Natural killer cell (primary cell): ENCODE results near the gene ZSWIM4. TPM values are rescaled to one million over a fixed set of nuclear protein-coding genes. Genes with fewer than 3 reads are reported as not detected.

Experiments used
- ATAC-seq, 3 donors: fragments of 150-1000 bp in 2 of 3; fragments of 200-7000 bp in 1 of 3; cut with Tn5 transposase; 1 replicate in 1 of 3; 2 replicates in 2 of 3; pipeline ENCODE4 v1.10.0; 2021; ENCODE audit warnings: mild to moderate bottlenecking in 2 of 3, moderate library complexity in 2 of 3
- DNase-seq, 2 donors: peaks; one replicate each; pipeline versions ENCODE4 v3.0.0 to v3.0.0-alpha.2; 2013 to 2021; ENCODE audit warnings: mixed read lengths in 1 of 2
- H3K27ac ChIP-seq: one replicate; pipeline ENCODE4 v1.5.1; 2013; ENCODE audit warnings: mild to moderate bottlenecking, low read length
- H3K27me3 ChIP-seq: one replicate; pipeline ENCODE4 v1.6.1; 2013; ENCODE audit warnings: low read length; ENCODE audit not compliant: control insufficient read depth, insufficient read depth
- H3K36me3 ChIP-seq: one replicate; pipeline ENCODE4 v1.6.1; 2013; ENCODE audit warnings: low read length; ENCODE audit not compliant: control insufficient read depth, insufficient read depth
- H3K4me1 ChIP-seq: one replicate; pipeline ENCODE4 v1.6.1; 2013; ENCODE audit warnings: low read length; ENCODE audit not compliant: control insufficient read depth, insufficient read depth
- H3K4me3 ChIP-seq: one replicate; pipeline ENCODE4 v1.5.1; 2013; ENCODE audit warnings: low read length
- H3K9me3 ChIP-seq: one replicate; pipeline ENCODE4 v1.6.1; 2013; ENCODE audit warnings: low read length; ENCODE audit not compliant: control insufficient read depth, insufficient read depth
- H3K27ac Mint-ChIP-seq, 2 donors: one replicate each; pipeline ENCODE4 v1.8.0; 2022; ENCODE audit warnings: mild to moderate bottlenecking in 2 of 2, mixed read lengths in 2 of 2, moderate library complexity in 1 of 2
- H3K27me3 Mint-ChIP-seq, 2 donors: one replicate each; pipeline ENCODE4 v1.8.0; 2022; ENCODE audit warnings: low read depth in 2 of 2, mixed read lengths in 2 of 2
- H3K36me3 Mint-ChIP-seq: one replicate; pipeline ENCODE4 v1.8.0; 2022; ENCODE audit warnings: mixed read lengths
- H3K4me1 Mint-ChIP-seq, 2 donors: one replicate each; pipeline ENCODE4 v1.8.0; 2022; ENCODE audit warnings: mixed read lengths in 2 of 2
- H3K4me3 Mint-ChIP-seq: one replicate; pipeline ENCODE4 v1.8.0; 2022; ENCODE audit warnings: mild to moderate bottlenecking, moderate library complexity, mixed read lengths
- H3K9me3 Mint-ChIP-seq, 2 donors: one replicate each; pipeline ENCODE4 v1.8.0; 2022; ENCODE audit warnings: mixed read lengths in 2 of 2
- CTCF ChIP-seq: fragments of 200-600 bp; IDR thresholded peaks from one replicate; pipeline ENCODE4 v1.8.0; 2022; ENCODE audit warnings: antibody characterized with exemption
- WGBS: methylation state at CpG from one replicate; pipeline ENCODE4 v1.1.7; 2013; ENCODE audit warnings: missing lambda C conversion rate; ENCODE audit not compliant: insufficient coverage; 5-methylcytosine and 5-hydroxymethylcytosine counted together
- intact Hi-C: fragments of 100-400 bp; cut with micrococcal nuclease; formaldehyde crosslinking; loops from one replicate; pipeline ENCODE4 v1.14.2; 2022
- total RNA-seq, 4 donors: library from RNA; stranded (reverse); fragments of 120-200 nt in 1 of 4; gene quantifications; one replicate each; pipeline versions ENCODE4 v1.2.3 to v1.2.4, GENCODE V29; 2013 to 2022

ZSWIM4 gene
- total RNA-seq, 3 donors from 2014 or later (not counting 1 experiment from before 2014, with no cell fraction given), result 5.8 to 5.9 (median 5.9) TPM

GRCh38 chr19:13844130-13844631 lies 48.9 kb downstream of the ZSWIM4 start:
- no peak for TF ChIP-seq CTCF
- Mint-ChIP-seq H3K36me3 (no peaks in the 10 kb centered on the region), H3K27me3 (no peaks in the 10 kb centered on the region), H3K4me3 (peak overlapping the region; percentile 60), H3K4me1 (peaks cover 53 to 72% of the 10 kb centered on the region in 2 donors), H3K27ac (peak overlapping the region; percentile 99 to 100), H3K9me3 (no peaks in the 10 kb centered on the region)
- DNase-seq, result peak in 1 of 2 donors; percentile 53
- WGBS, result 89% methylated on average over 7 of the region's 7 CpGs
- H3K4me3 ChIP-seq, result no peak overlapping the region
- intact Hi-C loops, result no loop called here
- no peaks in the 10 kb centered on the region for H3K36me3 ChIP-seq
- ATAC-seq, result no peak
- H3K27ac ChIP-seq, result peak overlapping the region; percentile 96
- no peaks in the 10 kb centered on the region for H3K27me3 ChIP-seq
- H3K9me3 ChIP-seq, result no peaks in the 10 kb centered on the region
- H3K4me1 ChIP-seq, result peaks cover 80% of the 10 kb centered on the region

GRCh38 chr19:13846557-13847406 lies 51.5 kb downstream of the ZSWIM4 start:
- Histone ChIP-seq H3K27me3 (no peaks in the 10 kb centered on the region), H3K4me1 (peaks cover 76% of the 10 kb centered on the region), H3K27ac (peak overlapping the region; percentile 87), H3K36me3 (no peaks in the 10 kb centered on the region), H3K9me3 (no peaks in the 10 kb centered on the region), H3K4me3 (peak overlapping the region; percentile 38)
- TF ChIP-seq CTCF, result no peak
- Mint-ChIP-seq H3K9me3 (no peaks in the 10 kb centered on the region), H3K36me3 (no peaks in the 10 kb centered on the region), H3K27ac (peak overlapping the region; percentile 99 to 100), H3K4me1 (peaks cover 32 to 61% of the 10 kb centered on the region in 2 donors), H3K4me3 (peak overlapping the region; percentile 88), H3K27me3 (no peaks in the 10 kb centered on the region)
- ATAC-seq (peak; percentile 48 to 81 (median 63)), DNase-seq (peak; percentile 97 to 99)
- intact Hi-C loops, result loop anchor here (1.0 to 5.0 kb wide), 4 partner anchors 7 to 689 kb away; no protein-coding TSS in a partner anchor
- WGBS, result under 1% methylated on average over 23 of the region's 23 CpGs

DNA sequence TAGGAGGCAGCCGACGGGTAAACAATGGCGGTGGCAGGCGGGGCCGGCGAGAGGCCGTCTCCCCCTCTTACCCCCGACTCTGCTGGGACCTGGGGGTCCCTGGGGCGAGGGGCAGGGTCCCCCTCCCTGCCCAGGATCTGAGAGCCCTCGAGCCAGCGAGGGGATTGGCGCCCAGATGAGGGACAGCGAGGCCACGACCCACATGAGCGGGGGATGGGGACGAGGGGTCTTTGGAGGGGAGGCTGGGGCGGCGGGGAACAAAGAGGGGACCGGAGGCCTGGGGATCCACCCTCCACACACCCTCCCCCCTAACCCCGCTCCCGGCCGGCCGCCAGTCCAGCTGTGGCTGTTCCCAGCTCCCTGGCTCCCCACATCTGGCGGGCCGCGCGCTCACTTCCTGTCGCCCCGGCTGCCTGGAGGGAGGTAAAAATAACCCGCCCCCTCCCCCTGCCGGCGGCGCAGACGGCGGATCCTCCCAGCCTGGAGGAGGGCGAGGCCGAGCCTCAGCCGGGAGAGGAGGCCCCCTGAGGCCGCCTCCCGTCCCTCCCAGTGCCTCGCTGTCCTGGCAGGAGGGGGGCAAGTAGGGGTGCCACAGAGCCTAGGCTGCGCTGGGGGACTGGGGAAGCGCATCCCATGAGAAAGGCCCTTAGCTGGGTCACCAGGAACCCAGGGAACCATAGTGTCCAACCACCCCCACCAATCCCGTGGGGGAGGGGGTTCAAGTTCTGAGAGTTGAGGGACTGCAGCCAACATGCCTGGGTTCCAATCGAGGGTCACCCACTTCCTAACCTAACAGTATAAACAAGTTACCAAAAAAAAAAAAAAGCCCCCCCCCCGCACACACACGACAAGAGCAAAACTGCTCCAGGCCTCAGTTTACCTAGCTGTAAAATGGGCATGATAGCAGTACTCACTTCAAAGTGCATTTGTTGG lies 52.4 kb downstream of the ZSWIM4 start:
- Histone ChIP-seq H3K4me3 (peak overlapping the region; percentile 38), H3K27me3 (no peaks in the 10 kb centered on the region), H3K9me3 (no peaks in the 10 kb centered on the region), H3K27ac (peak overlapping the region; percentile 87), H3K36me3 (no peaks in the 10 kb centered on the region), H3K4me1 (peaks cover 74% of the 10 kb centered on the region)
- Mint-ChIP-seq H3K27me3 (no peaks in the 10 kb centered on the region), H3K9me3 (no peaks in the 10 kb centered on the region), H3K4me3 (peak overlapping the region; percentile 88), H3K4me1 (peaks cover 32 to 56% of the 10 kb centered on the region in 2 donors), H3K27ac (peak overlapping the region; percentile 99 to 100), H3K36me3 (no peaks in the 10 kb centered on the region)
- ATAC-seq (peak; percentile 19 to 34 (median 28)), DNase-seq (peak; percentile 79 to 92)
- TF ChIP-seq CTCF, result no peak
- WGBS, result 1% methylated on average over 34 of the region's 47 CpGs
- intact Hi-C loops, result loop anchor here (1.0 to 5.0 kb wide), 4 partner anchors 8 to 690 kb away; no protein-coding TSS in a partner anchor
